ENCODE results near the gene HLF.

Gene HLF

DNA sequence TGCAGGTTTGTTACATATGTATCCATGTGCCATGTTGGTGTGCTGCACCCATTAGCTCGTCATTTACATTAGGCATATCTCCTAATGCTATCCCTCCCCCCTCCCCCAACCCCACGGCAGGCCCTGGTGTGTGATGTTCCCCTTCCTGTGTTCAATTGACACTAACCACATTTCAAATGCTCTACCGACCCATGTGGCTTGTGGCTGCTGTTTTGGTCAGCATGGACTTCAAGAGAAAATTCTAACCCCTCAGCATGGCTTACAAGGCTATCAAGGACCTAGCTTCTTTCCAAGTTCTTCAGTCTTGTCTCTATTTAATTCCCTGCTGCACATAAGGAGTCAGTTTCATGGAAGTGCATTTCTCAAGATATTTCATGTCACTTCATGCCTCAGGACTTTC lies 103.9 kb downstream of the HLF start:
- no peak overlapping the region for H3K14ac ChIP-seq (ENCODE audit: low read length in 2 of 2)
- no peak overlapping the region for H2BK120ac ChIP-seq (ENCODE audit: low read depth, low read length)
- H3K36me3 ChIP-seq (ENCODE audit: control insufficient read depth in 1 of 2, insufficient read depth in 2 of 2, low read depth in 1 of 2, low read length in 2 of 2) = no peaks in the 10 kb centered on the region
- 65% methylated on average over 3 of the region's 3 CpGs for WGBS
- no peak overlapping the region for H4K91ac ChIP-seq (ENCODE audit: low read length)
- H2AFZ ChIP-seq (ENCODE audit: low read depth, low read length) = no peak overlapping the region
- no peak overlapping the region for H2BK15ac ChIP-seq (ENCODE audit: low read depth, poor library complexity, severe bottlenecking)
- no peak overlapping the region for H3K18ac ChIP-seq (ENCODE audit: low read depth in 1 of 2, low read length in 2 of 2)
- no peaks in the 10 kb centered on the region for H3K4me1 ChIP-seq (ENCODE audit: control insufficient read depth, insufficient read depth, low read depth, low read length)
- no peak overlapping the region for H2AK5ac ChIP-seq (ENCODE audit: low read length, severe bottlenecking)
- no peak overlapping the region for H3K4me3 ChIP-seq (ENCODE audit: insufficient read depth in 1 of 2, low read depth in 1 of 2, low read length in 2 of 2)
- H3K27ac ChIP-seq (ENCODE audit: low read length, poor library complexity, severe bottlenecking) = no peak overlapping the region
- peaks cover 0 to 6% of the 10 kb centered on the region in 2 experiments for H3K27me3 ChIP-seq (ENCODE audit: control insufficient read depth in 1 of 2, insufficient read depth in 1 of 2, low read length in 2 of 2)
- no peak overlapping the region for H3K4ac ChIP-seq (ENCODE audit: low read depth in 1 of 2, low read length in 2 of 2)
- no peak for DNase-seq
- no peak overlapping the region for H2BK5ac ChIP-seq (ENCODE audit: low read depth, low read length, poor library complexity, severe bottlenecking)
- no peak overlapping the region for H3K9ac ChIP-seq (ENCODE audit: low read length)
- H3K4me2 ChIP-seq (ENCODE audit: low read length, poor library complexity, severe bottlenecking) = no peak overlapping the region
- H2BK12ac ChIP-seq (ENCODE audit: low read length in 2 of 2) = no peak overlapping the region
- H4K8ac ChIP-seq (ENCODE audit: low read length) = no peak overlapping the region
- H3K23ac ChIP-seq (ENCODE audit: low read length in 2 of 2) = no peak overlapping the region
- H3K79me1 ChIP-seq (replicated peaks; ENCODE audit: low read length, poor library complexity, severe bottlenecking) = no peaks in the 10 kb centered on the region
- no peaks in the 10 kb centered on the region for H3K9me3 ChIP-seq (ENCODE audit: control insufficient read depth, low read length)

All from mesenchymal stem cell (in vitro differentiated cells and primary cell).